Coronary artery (tissue), 2 donors: ENCODE data around the gene ZNF277.

ENCODE experiments used
- DNase-seq: peaks from one replicate; pipeline ENCODE4 v3.0.0-alpha.2; 2017; ENCODE audit warnings: low spot score
- H3K27ac ChIP-seq, 2 donors: fragments of 200-600 bp; sonication (generic); one replicate each; pipeline ENCODE4 v1.5.1; 2016 to 2019
- H3K4me3 ChIP-seq: fragments of 200-600 bp; sonication (generic); 2 replicates; pipeline ENCODE4 v1.5.1; 2016; ENCODE audit warnings: mild to moderate bottlenecking, moderate library complexity
- TF ChIP-seq, protein P1 (sequence below): fragments of 200-600 bp; sonication (generic); IDR thresholded peaks from one replicate; pipeline ENCODE4 v1.5.1; 2019; ENCODE audit warnings: antibody characterized with exemption

The ZNF277 gene

DNA sequence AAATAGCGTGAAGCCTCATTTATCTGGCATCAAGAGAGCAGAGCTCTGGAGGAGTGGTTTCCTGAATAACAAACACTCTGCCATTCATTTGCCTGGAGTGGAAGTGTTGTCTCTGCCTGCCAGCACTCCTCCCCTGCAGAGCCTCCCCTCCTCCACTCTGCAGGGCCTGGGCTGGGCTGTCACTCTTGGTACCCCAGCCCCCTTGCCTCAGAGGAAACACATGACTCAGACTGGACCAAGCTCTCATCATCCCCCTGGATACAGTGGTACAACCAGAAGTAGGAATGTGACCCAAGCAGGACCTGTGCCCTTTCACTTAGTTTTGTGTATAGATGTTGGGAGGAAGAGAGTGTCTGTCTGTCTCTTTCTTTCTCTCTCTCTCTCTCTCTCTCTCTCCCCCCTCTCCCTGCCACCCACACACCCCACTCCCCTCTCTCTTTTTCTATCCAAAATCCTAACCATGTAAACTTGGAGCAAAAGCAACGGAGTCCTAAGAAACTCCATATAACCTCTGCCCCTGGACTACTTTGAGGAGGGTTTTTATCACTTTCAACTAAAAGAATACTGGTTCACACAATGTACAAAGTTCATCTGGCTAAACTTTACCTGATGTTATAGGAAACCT lies 44.2 kb upstream of the ZNF277 start:
- TF ChIP-seq, protein P1, sequence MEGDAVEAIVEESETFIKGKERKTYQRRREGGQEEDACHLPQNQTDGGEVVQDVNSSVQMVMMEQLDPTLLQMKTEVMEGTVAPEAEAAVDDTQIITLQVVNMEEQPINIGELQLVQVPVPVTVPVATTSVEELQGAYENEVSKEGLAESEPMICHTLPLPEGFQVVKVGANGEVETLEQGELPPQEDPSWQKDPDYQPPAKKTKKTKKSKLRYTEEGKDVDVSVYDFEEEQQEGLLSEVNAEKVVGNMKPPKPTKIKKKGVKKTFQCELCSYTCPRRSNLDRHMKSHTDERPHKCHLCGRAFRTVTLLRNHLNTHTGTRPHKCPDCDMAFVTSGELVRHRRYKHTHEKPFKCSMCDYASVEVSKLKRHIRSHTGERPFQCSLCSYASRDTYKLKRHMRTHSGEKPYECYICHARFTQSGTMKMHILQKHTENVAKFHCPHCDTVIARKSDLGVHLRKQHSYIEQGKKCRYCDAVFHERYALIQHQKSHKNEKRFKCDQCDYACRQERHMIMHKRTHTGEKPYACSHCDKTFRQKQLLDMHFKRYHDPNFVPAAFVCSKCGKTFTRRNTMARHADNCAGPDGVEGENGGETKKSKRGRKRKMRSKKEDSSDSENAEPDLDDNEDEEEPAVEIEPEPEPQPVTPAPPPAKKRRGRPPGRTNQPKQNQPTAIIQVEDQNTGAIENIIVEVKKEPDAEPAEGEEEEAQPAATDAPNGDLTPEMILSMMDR: no peak
- no peak overlapping the region for H3K4me3 ChIP-seq
- peak overlapping the region in 1 of 2 donors; percentile 31 for H3K27ac ChIP-seq
- no peak for DNase-seq

DNA sequence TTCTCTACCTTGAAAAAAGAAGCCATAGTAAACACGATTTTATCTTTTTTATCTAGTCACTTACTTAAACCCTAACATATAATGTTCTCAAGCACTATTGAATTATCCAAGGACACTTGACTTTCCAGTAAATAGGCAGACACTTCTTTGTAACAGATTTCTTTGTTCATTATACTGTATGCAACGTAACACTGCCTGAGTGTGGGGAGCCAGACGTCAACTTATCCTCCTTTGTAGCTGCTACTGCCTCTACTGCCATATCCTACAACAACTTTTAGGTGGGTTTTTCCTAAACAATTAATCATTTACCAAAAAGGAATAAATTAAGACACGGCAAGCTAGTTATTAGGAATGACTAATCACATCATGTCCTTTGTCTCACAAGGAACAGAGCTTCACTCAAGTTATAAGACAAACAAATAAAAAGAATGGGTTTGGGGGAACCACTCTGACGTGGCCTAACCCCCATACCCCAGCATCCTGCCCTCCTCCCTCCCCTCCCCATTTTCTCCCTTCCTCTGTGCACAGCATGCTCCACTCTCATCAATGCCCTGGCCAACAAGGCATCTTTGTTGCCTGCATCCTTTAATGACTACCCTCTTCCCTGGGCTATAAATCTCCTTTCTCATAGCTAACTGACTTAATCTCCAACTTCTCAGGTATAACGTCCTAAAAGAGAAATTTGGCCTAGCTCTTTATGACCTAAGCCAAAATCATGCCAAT lies 43.5 kb upstream of the ZNF277 start:
- DNase-seq: no peak
- TF ChIP-seq, protein P1: no peak
- H3K27ac ChIP-seq: peak overlapping the region in 1 of 2 donors; percentile 31
- H3K4me3 ChIP-seq: no peak overlapping the region

DNA sequence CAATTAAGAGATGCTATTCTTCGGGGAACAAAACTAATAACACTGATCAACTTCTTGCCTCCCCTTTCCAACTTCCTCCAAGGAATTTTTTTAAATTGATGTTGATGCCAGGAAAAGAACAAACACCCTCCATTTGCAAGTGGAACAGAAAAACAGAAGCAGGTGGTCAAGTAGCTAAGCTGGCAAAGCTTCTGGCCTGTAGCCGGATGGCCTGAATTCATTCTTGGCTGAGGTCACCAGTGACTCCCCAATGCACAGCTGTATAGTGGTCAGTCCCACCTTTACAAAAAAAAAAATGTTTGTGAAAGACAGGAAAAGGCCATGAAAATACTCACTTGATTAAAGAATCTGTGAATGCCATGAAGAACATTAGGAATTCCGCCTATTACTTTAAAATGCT lies 39.3 kb upstream of the ZNF277 start:
- Histone ChIP-seq H3K4me3 (no peak overlapping the region), H3K27ac (no peak overlapping the region)
- TF ChIP-seq, protein P1: no peak
- DNase-seq: no peak

DNA sequence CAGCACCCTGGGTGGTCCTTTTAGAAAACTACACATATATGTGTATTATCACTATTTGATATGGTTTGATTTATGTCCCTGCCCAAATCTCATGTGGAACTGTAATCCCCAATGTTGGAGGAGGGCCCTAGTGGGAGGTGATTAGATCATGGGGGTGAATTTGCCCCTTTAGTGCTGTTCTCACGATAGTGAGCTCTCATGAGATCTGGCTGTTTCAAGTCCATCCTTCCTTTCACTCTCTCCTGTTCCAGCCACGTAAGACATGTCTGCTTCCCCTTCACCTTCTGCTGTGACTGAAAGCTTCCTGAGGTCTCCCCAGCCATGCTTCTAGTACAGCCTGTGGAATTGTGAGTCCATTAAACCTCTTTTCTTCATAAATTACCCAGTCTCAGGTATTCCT lies 37.6 kb upstream of the ZNF277 start:
- DNase-seq: no peak
- Histone ChIP-seq H3K4me3 (no peak overlapping the region), H3K27ac (no peak overlapping the region)
- TF ChIP-seq, protein P1: no peak

DNA sequence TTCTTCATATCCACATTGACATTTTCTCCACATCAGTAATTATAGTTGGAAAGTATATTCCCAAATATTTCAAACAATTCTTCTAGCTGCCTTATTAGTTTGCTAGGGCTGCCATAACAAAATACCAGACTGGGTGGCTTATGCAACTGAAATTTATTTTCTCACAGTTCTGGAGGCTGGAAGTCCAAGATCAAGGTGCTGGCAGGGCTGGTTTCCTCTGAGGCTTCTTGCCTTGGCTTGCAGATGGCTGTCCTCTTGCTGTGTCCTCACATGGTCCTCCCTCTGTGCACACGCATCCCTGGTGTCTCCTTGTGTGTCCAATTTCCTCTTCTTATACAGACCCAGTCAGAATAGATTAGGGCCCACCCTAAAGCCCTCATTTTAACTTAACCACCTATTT lies 34.8 kb upstream of the ZNF277 start:
- Histone ChIP-seq H3K4me3 (no peak overlapping the region), H3K27ac (no peak overlapping the region)
- TF ChIP-seq, protein P1: no peak
- no peak for DNase-seq

DNA sequence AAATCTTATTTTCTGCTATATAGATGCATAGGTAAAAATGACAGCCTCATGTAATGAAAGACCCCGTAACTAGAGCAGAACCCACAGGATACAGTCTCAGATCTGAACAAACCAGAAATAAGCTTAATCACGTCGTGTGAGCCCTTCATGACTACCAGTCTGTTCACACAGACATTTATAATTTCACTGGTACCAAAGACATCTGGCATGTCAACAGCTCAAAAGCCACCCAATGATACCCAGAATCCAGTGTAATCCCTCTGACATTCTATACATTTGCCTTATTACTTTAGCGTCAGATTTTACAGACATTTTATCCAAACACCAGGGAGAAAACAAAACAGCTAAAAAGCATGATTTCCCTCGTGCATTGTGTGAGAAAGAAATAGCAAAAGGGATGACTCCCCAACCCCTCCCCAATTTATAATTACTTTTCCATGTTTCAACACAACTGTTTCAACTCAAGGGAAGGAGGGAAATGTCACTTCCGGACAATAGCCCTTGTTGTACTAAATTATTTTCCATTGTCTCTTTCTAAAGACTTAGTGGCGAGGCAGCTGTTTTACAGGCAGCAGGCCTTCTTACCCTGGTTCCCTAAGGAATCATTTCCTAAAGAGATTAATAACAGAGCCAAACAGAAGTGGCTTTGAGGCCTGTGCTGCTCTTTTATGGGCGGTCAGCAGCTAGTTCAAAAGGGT lies 33.5 kb upstream of the ZNF277 start:
- Histone ChIP-seq H3K4me3 (no peak overlapping the region), H3K27ac (peak overlapping the region in 1 of 2 donors; percentile 33)

More for the DNA sequence above, 33.5 kb upstream of the ZNF277 start:
- TF ChIP-seq, protein P1: no peak
- DNase-seq: no peak
